H1 (cell line): Measurements from ENCODE around the gene CIT. TPM values are rescaled to one million over a fixed set of nuclear protein-coding genes. Genes with fewer than 3 reads are reported as not detected.

Source experiments
- ASH2L ChIP-seq: fragments of 200-600, 300-600 bp; sonication (generic); IDR thresholded peaks from one replicate; pipeline ENCODE4 v1.7.1; 2017; ENCODE audit warnings: low read length
- CHD7 ChIP-seq: fragments of 300-600 bp; sonication (generic); IDR thresholded peaks from 2 replicates; pipeline ENCODE4 v1.7.1; 2012; ENCODE audit warnings: low read length, moderate library complexity, mild to moderate bottlenecking, inconsistent platforms; ENCODE audit not compliant: insufficient replicate concordance
- EZH2 ChIP-seq: fragments of 200-600 bp; sonication (generic); IDR thresholded peaks from 2 replicates; pipeline ENCODE4 v1.7.1; 2012; ENCODE audit warnings: low read depth, mild to moderate bottlenecking, moderate library complexity, low read length, inconsistent platforms; ENCODE audit not compliant: severe bottlenecking
- NRF1 ChIP-seq: IDR thresholded peaks from 2 replicates; pipeline ENCODE4 v1.6.1; 2011; ENCODE audit warnings: mild to moderate bottlenecking, low read depth, low read length, improper control_type of control experiment
- POLR2A ChIP-seq, 2 experiments: IDR thresholded peaks; 1 replicate in 1 of 2; 2 replicates in 1 of 2; pipeline ENCODE4 v1.6.1; 2011; ENCODE audit warnings: low read depth in 2 of 2, low read length in 2 of 2, mild to moderate bottlenecking in 2 of 2; ENCODE audit errors: control extremely low read depth in 1 of 2
- RFX5 ChIP-seq: IDR thresholded peaks from 2 replicates; pipeline ENCODE4 v1.6.1; 2011; ENCODE audit warnings: low read depth, low read length, improper control_type of control experiment, borderline replicate concordance
- SAP30 ChIP-seq: fragments of 300-600 bp; sonication (generic); IDR thresholded peaks from 2 replicates; pipeline ENCODE4 v1.7.1; 2012; ENCODE audit warnings: low read length, moderate library complexity, mild to moderate bottlenecking, inconsistent platforms; ENCODE audit not compliant: insufficient read depth, insufficient replicate concordance
- SIX5 ChIP-seq: IDR thresholded peaks from 2 replicates; pipeline ENCODE4 v1.6.1; 2011; ENCODE audit warnings: mild to moderate bottlenecking, low read depth, low read length
- SP1 ChIP-seq: IDR thresholded peaks from 2 replicates; pipeline ENCODE4 v1.6.1; 2011; ENCODE audit warnings: low read depth, low read length
- TAF1 ChIP-seq: IDR thresholded peaks from 2 replicates; pipeline ENCODE4 v1.6.1; 2011; ENCODE audit warnings: mild to moderate bottlenecking, low read depth, low read length
- TAF7 ChIP-seq: optimal IDR thresholded peaks from 2 replicates; pipeline ENCODE3; 2011; ENCODE audit warnings: low read depth, mild to moderate bottlenecking, inconsistent platforms, low read length, moderate library complexity, borderline replicate concordance
- TBP ChIP-seq: IDR thresholded peaks from 2 replicates; pipeline ENCODE4 v1.6.1; 2011; ENCODE audit warnings: low read depth, low read length, improper control_type of control experiment
- polyA plus RNA-seq, 7 experiments: library from polyadenylated mRNA; depleted of rRNA in 3 of 7; stranded (reverse) in 5 of 7; unstranded in 2 of 7; fragments of >200 nt in 5 of 7; fragments of 200-250 nt in 2 of 7; gene quantifications; 1 replicate in 5 of 7; 2 replicates in 1 of 7; 4 replicates in 1 of 7; pipeline versions ENCODE4 v1.2.1 to v1.2.3, GENCODE V29; 2011 to 2013; ENCODE audit warnings: missing spikeins in 2 of 7, mixed read lengths in 2 of 7
- total RNA-seq: library from RNA; stranded (reverse); fragmentation: NEBNext Ultra II Directional; extraction: Animal tissue kit (Norgen Biotek cat#: 25700); gene quantifications from 2 replicates; pipeline ENCODE4 v1.2.1, GENCODE V29; 2021

CIT gene
- total and polyA plus RNA-seq, 2 of the 8 experiments (the other 6 are each of a cell fraction or from before 2014, with no cell fraction given) = 17.1 to 60.9 TPM

GRCh38 chr12:119700078-119700477, 177.0 kb downstream of the CIT start (continued):
- TF ChIP-seq CHD7 (no peak), SP1 (no peak), SIX5 (no peak), RFX5 (no peak), NRF1 (no peak), EZH2 (no peak), SAP30 (no peak), TAF7 (no peak), TAF1 (no peak), TBP (no peak), POLR2A (IDR thresholded peaks at IDR 0.05; ENCODE audit: control extremely low read depth in 1 of 2, low read depth in 2 of 2, low read length in 2 of 2) (no peak), ASH2L (no peak)
